ENCODE measurements around the gene SS18L1.

GRCh38 chr20:62151225-62151624 is 7.7 kb downstream of the SS18L1 start:
- TF ChIP-seq EZH2phosphoT487 (IDR thresholded peaks at IDR 0.05; ENCODE audit: borderline replicate concordance, low read depth, low read length) = no peak
- no peak for TF ChIP-seq CTCF (conservative IDR thresholded peaks at IDR 0.05; ENCODE audit: low read length)

All from OCI-LY7 (cell line).